NCI-H748 treated with DMSO at 0.1 percent for 48 hours (cell line): ENCODE data around the gene CSRP2.

Source experiments
- DNase-seq: peaks from one replicate; lab custom pipeline; 2025; lab: John Stamatoyannopoulos, UW

The CSRP2 gene

GRCh38 chr12:76878899-76879709 is at the start of gene CSRP2:
Gene CSRP2, minus strand, starts transcription at chr12:76879019. Its CDS starts 12,759 bp downstream, at chr12:76866260.
- DNase-seq: peak; percentile 87

GRCh38 chr12:76927170-76927784 is 48.5 kb upstream of the CSRP2 start:
- DNase-seq: no peak

GRCh38 chr12:76925135-76925534 is 46.3 kb upstream of the CSRP2 start:
- no peak for DNase-seq

GRCh38 chr12:76922866-76923265 is 44.0 kb upstream of the CSRP2 start:
- no peak for DNase-seq

GRCh38 chr12:76921891-76922664 is 43.3 kb upstream of the CSRP2 start:
- DNase-seq: no peak

- no peak for DNase-seq
Measured at GRCh38 chr12:76921100-76921471, 42.3 kb upstream of the CSRP2 start.

- no peak for DNase-seq
Measured at GRCh38 chr12:76920172-76921099, 41.6 kb upstream of the CSRP2 start.

GRCh38 chr12:76919383-76920171 is 40.8 kb upstream of the CSRP2 start:
- no peak for DNase-seq

GRCh38 chr12:76916170-76916540 is 37.3 kb upstream of the CSRP2 start:
- no peak for DNase-seq

- no peak for DNase-seq
Measured at GRCh38 chr12:76915361-76916169, 36.7 kb upstream of the CSRP2 start.

- DNase-seq: no peak
Measured at GRCh38 chr12:76914102-76914859, 35.5 kb upstream of the CSRP2 start.

GRCh38 chr12:76909290-76909689 is 30.5 kb upstream of the CSRP2 start:
- DNase-seq: peak; percentile 35

GRCh38 chr12:76908303-76909017 is 29.6 kb upstream of the CSRP2 start:
- DNase-seq: no peak

- DNase-seq: no peak
Measured at GRCh38 chr12:76901628-76902380, 23.0 kb upstream of the CSRP2 start.

- DNase-seq: no peak
Measured at GRCh38 chr12:76899522-76899921, 20.7 kb upstream of the CSRP2 start.

- no peak for DNase-seq
Measured at GRCh38 chr12:76898442-76898841, 19.6 kb upstream of the CSRP2 start.

- DNase-seq: no peak
Measured at GRCh38 chr12:76896274-76896673, 17.5 kb upstream of the CSRP2 start.

- no peak for DNase-seq
Measured at GRCh38 chr12:76895796-76896195, 17.0 kb upstream of the CSRP2 start.
